ENCODE measurements around the gene PARN. TPM values are rescaled to one million over a fixed set of nuclear protein-coding genes. Genes with fewer than 3 reads are reported as not detected.
"Not testable (repeated sequence)": the region's sequence is repeated elsewhere in the genome, so short reads cannot be mapped to it uniquely, and the experiment has no call there.

Gene PARN
- total and polyA plus RNA-seq, 8 donors: 9.9 to 75.3 (median 24.2) TPM

- Histone ChIP-seq H3K27ac (no peak overlapping the region), H3K4me3 (no peak overlapping the region), H3K27me3 (no peaks in the 10 kb centered on the region), H3K9me3 (no peaks in the 10 kb centered on the region), H3K4me1 (no peaks in the 10 kb centered on the region), H3K36me3 (peaks cover 8 to 24% (median 19%) of the 10 kb centered on the region in 4 donors)
- intact Hi-C loops (cut with DNase I; ENCODE audit: low total_unique reads): no loop called here
- no peak for DNase-seq
- 96 to 99% (median 98%) methylated on average over 5 of the region's 5 CpGs for WGBS, 5 donors
- TF ChIP-seq POLR2AphosphoS5 (IDR thresholded peaks at IDR 0.05) (no peak), CTCF (IDR thresholded peaks at IDR 0.05) (no peak)
Observed at GRCh38 chr16:14447783-14448182, 182.3 kb downstream of the PARN start.

- no peak overlapping the region for H3K27ac ChIP-seq
Observed at GRCh38 chr16:14446796-14447195, 183.3 kb downstream of the PARN start.

GRCh38 chr16:14445937-14446715, 183.9 kb downstream of the PARN start:
- Histone ChIP-seq H3K36me3 (peaks cover 8 to 24% (median 21%) of the 10 kb centered on the region in 4 donors), H3K9me3 (no peaks in the 10 kb centered on the region), H3K4me3 (no peak overlapping the region), H3K27me3 (no peaks in the 10 kb centered on the region), H3K27ac (no peak overlapping the region), H3K4me1 (no peaks in the 10 kb centered on the region)
- no peak for DNase-seq
- intact Hi-C loops (cut with DNase I; ENCODE audit: low total_unique reads): no loop called here
- WGBS, 5 donors: 94 to 96% (median 95%) methylated on average over 12 of the region's 12 CpGs
- TF ChIP-seq POLR2AphosphoS5 (IDR thresholded peaks at IDR 0.05) (no peak), POLR2A (IDR thresholded peaks at IDR 0.05) (no peak), CTCF (IDR thresholded peaks at IDR 0.05) (no peak), EP300 (IDR thresholded peaks at IDR 0.05) (no peak)

More at GRCh38 chr16:14446796-14447195, 183.3 kb downstream of the PARN start:
- peaks cover 8 to 24% (median 20%) of the 10 kb centered on the region in 4 donors for H3K36me3 ChIP-seq
- TF ChIP-seq CTCF (IDR thresholded peaks at IDR 0.05) (no peak), POLR2A (IDR thresholded peaks at IDR 0.05) (no peak), POLR2AphosphoS5 (IDR thresholded peaks at IDR 0.05) (no peak), EP300 (IDR thresholded peaks at IDR 0.05) (no peak)
- H3K27me3 ChIP-seq: no peaks in the 10 kb centered on the region
- H3K4me1 ChIP-seq: no peaks in the 10 kb centered on the region
- no peaks in the 10 kb centered on the region for H3K9me3 ChIP-seq
- peak in 1 of 2 donors; percentile 22 for DNase-seq
- 80 to 94% (median 89%) methylated on average over 5 of the region's 5 CpGs for WGBS, 5 donors
- intact Hi-C loops (cut with DNase I; ENCODE audit: low total_unique reads): no loop called here
- H3K4me3 ChIP-seq: no peak overlapping the region

GRCh38 chr16:14444979-14445810, 184.9 kb downstream of the PARN start:
- Histone ChIP-seq H3K9me3 (no peaks in the 10 kb centered on the region), H3K4me3 (no peak overlapping the region), H3K36me3 (peaks cover 8 to 24% (median 21%) of the 10 kb centered on the region in 4 donors), H3K4me1 (no peaks in the 10 kb centered on the region), H3K27me3 (no peaks in the 10 kb centered on the region), H3K27ac (no peak overlapping the region)
- WGBS, 5 donors: 91 to 95% (median 94%) methylated on average over 8 of the region's 8 CpGs
- TF ChIP-seq EP300 (IDR thresholded peaks at IDR 0.05): no peak
- no peak for TF ChIP-seq POLR2AphosphoS5 (IDR thresholded peaks at IDR 0.05)
- TF ChIP-seq POLR2A (IDR thresholded peaks at IDR 0.05): no peak
- TF ChIP-seq CTCF (IDR thresholded peaks at IDR 0.05): no peak
- no peak for DNase-seq
- intact Hi-C loops (cut with DNase I; ENCODE audit: low total_unique reads): no loop called here

GRCh38 chr16:14441533-14441932, 188.5 kb downstream of the PARN start:
- H3K9me3 ChIP-seq; H3K4me3 ChIP-seq; H3K27me3 ChIP-seq; H3K4me1 ChIP-seq; H3K27ac ChIP-seq; DNase-seq; intact Hi-C loops (cut with DNase I; ENCODE audit: low total_unique reads): not testable (repeated sequence)
- WGBS, 5 donors: 87 to 94% (median 91%) methylated on average over 9 of the region's 9 CpGs
- peaks cover 9 to 31% (median 25%) of the 10 kb centered on the region in 4 donors for H3K36me3 ChIP-seq

Data from stomach (tissue), 9 donors.